Heart left ventricle (tissue), 13 donors: ENCODE measurements around the gene DCDC2C.

ENCODE experiments used
- POLR2A ChIP-seq, 2 donors: fragments of 450-650 bp; IDR thresholded peaks; one replicate each; pipeline ENCODE4 v1.6.1; 2017; ENCODE audit warnings: antibody characterized with exemption in 2 of 2, mild to moderate bottlenecking in 2 of 2, moderate library complexity in 2 of 2
- TF ChIP-seq, protein P1 (sequence below), 12 donors: fragments of 200-600 bp; sonication (generic) in 4 of 12; IDR thresholded peaks; one replicate each; pipeline versions ENCODE4 v1.5.0 to v1.8.0; 2018 to 2022; ENCODE audit warnings: antibody characterized with exemption in 12 of 12, mild to moderate bottlenecking in 5 of 12
- donor health status: ischemic (EF 13 %, LVEDD 7.1; RV severe dilation, severe dysfunction).
- donor health status: DM: no; HTN: yes; CAD: no.
- donor health status: DM: no; HTN: no; CAD: no.
- donor health status: ischemic (EF 25% LVEDD 6.9; RV normal size, moderate dysfunction).
- donor health status: ischemic (EF 25% LVEDD 5.7; RV mildly dilated, moderate dysfunction).
- donor health status: ischemic (EF 35%, LVEDD 5.7; RV mildly dilated, moderate dysfunction).
- donor health status: nonischemic (EF 11% LVEDD 7.7; RV severe dilation, severe dysfunction).
- donor health status: DM: yes; HTN: yes; CAD: no.
- donor health status: PGD.
- donor health status: ischemic (EF 29% LVEDD 5.4; RV normal size, mild dysfunction).
- donor health status: nonischemic (EF 23%, LVEDD 6.1; RV moderate dilation, normal function).

DNA sequence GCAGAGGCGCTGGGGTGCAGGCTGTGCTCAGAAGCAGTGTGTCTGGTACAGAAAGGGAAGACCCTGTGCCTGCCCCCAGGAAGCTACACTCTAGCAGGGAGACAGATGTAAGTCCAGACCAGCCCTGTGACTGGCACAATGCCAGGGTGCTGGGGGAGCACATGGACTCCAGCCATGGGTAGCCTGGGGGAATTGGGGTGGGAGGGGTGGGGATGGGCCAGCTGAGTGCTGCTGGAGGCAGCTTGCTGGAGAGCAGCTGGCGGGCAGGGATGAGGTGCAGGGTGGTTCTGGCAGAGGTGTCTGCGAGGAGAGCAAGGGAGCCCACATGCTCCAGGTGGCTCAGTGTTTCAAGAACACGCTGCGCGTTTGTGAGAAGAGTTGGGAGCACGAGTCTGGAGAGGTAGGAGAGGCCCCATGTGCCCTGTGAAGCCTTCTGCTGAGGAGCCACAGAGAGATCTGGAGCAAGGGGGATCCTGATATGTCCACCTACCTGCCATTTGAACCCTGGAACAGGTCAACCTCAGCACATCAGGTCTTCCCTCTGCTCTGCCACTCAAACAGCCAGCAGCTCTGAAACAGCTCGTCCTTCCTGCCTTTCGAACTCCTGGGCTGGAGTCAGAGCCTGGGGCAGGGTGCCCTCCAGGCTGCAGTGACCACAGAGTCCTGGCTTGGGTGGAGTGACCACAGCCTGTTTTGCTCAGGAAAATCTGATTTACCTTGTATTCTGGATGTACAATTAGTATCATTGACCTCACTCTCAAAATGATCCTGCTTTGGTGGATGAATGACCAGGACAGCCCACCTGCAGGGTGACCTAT, 30.3 kb upstream of the DCDC2C start:
- TF ChIP-seq, protein P1, sequence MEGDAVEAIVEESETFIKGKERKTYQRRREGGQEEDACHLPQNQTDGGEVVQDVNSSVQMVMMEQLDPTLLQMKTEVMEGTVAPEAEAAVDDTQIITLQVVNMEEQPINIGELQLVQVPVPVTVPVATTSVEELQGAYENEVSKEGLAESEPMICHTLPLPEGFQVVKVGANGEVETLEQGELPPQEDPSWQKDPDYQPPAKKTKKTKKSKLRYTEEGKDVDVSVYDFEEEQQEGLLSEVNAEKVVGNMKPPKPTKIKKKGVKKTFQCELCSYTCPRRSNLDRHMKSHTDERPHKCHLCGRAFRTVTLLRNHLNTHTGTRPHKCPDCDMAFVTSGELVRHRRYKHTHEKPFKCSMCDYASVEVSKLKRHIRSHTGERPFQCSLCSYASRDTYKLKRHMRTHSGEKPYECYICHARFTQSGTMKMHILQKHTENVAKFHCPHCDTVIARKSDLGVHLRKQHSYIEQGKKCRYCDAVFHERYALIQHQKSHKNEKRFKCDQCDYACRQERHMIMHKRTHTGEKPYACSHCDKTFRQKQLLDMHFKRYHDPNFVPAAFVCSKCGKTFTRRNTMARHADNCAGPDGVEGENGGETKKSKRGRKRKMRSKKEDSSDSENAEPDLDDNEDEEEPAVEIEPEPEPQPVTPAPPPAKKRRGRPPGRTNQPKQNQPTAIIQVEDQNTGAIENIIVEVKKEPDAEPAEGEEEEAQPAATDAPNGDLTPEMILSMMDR (IDR thresholded peaks at IDR 0.05): no peak
- no peak for TF ChIP-seq POLR2A (IDR thresholded peaks at IDR 0.05)
